ENCODE data around the gene GNGT2. TPM values are rescaled to one million over a fixed set of nuclear protein-coding genes. Genes with fewer than 3 reads are reported as not detected.

The GNGT2 gene
- total RNA-seq, 1 experiment from 2014 or later, result 0.40 TPM

- Histone ChIP-seq H3K9ac (ENCODE audit: low read length) (no peak overlapping the region), H3K4me3 (ENCODE audit: low read length) (no peak overlapping the region), H3K36me3 (ENCODE audit: low read depth, low read length) (no peaks in the 10 kb centered on the region), H3K9me3 (ENCODE audit: low read length) (no peaks in the 10 kb centered on the region), H3F3A (ENCODE audit: low read length, unreplicated experiment) (no peaks in the 10 kb centered on the region), H3K4me2 (ENCODE audit: low read length) (no peak overlapping the region), H3K9me2 (replicated peaks; ENCODE audit: low read length) (no peaks in the 10 kb centered on the region), H3K27me3 (ENCODE audit: low read length) (no peaks in the 10 kb centered on the region), H4K20me1 (ENCODE audit: low read length) (no peaks in the 10 kb centered on the region), H2AFZ (ENCODE audit: low read length) (no peak overlapping the region), H3K27ac (ENCODE audit: low read length) (no peak overlapping the region), H3K79me2 (ENCODE audit: low read length) (no peaks in the 10 kb centered on the region), H3K4me1 (ENCODE audit: insufficient read depth, low read length) (no peaks in the 10 kb centered on the region)
- no TSS peak for BruUV-seq (replicated peaks)
- ChIA-PET CTCF (no interaction called here), POLR2A (ENCODE audit: unreplicated experiment) (no interaction called here)
- DNase-seq (peak; percentile 1), ATAC-seq (no peak)
- intact Hi-C loops (cut with micrococcal nuclease), result no loop called here
- TF ChIP-seq EZH2phosphoT487 (IDR thresholded peaks at IDR 0.05; ENCODE audit: borderline replicate concordance, low read length), result no peak
- no peak for TF ChIP-seq CTCF (conservative IDR thresholded peaks at IDR 0.05; ENCODE audit: low read depth, low read length)
- no peak for TF ChIP-seq EZH2 (IDR thresholded peaks at IDR 0.05; ENCODE audit: low read length, unreplicated experiment)
Measured at GRCh38 chr17:49239963-49240362, 29.6 kb upstream of the GNGT2 start.

DNA sequence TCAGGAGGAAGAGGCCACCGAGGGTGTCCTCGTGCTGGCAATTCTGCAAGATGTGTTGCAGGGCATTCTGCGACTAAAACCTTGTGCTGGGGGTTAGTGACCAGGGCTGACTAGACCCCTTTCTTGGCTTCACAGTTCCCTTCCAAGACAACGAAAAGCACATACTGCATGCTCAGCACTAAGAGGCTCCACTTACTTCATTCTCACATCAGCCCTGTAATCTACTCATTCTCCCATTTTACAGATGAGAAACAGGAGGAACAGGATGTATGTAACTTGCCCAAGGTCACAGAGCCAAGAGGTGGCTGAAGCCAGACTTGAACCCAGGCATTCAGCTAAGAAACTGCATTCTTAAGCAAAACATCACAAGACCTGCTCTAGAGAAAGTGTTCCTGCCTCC, 25.5 kb upstream of the GNGT2 start:
- ChIA-PET POLR2A (ENCODE audit: unreplicated experiment) (no interaction called here), CTCF (interaction anchor here (0.6 kb wide), 1 partner anchor 106 kb away, joined by 6 read pairs; no protein-coding TSS in a partner anchor)
- Histone ChIP-seq H3F3A (ENCODE audit: low read length, unreplicated experiment) (no peaks in the 10 kb centered on the region), H2AFZ (ENCODE audit: low read length) (no peak overlapping the region), H3K4me1 (ENCODE audit: insufficient read depth, low read length) (peaks cover 5% of the 10 kb centered on the region; the same call in 1 of the 2 replicates), H3K4me2 (ENCODE audit: low read length) (no peak overlapping the region), H4K20me1 (ENCODE audit: low read length) (no peaks in the 10 kb centered on the region), H3K36me3 (ENCODE audit: low read depth, low read length) (no peaks in the 10 kb centered on the region), H3K9me2 (replicated peaks; ENCODE audit: low read length) (no peaks in the 10 kb centered on the region), H3K4me3 (ENCODE audit: low read length) (no peak overlapping the region), H3K79me2 (ENCODE audit: low read length) (no peaks in the 10 kb centered on the region), H3K9ac (ENCODE audit: low read length) (no peak overlapping the region), H3K27ac (ENCODE audit: low read length) (no peak overlapping the region), H3K9me3 (ENCODE audit: low read length) (no peaks in the 10 kb centered on the region), H3K27me3 (ENCODE audit: low read length) (no peaks in the 10 kb centered on the region)
- intact Hi-C loops (cut with micrococcal nuclease), result no loop called here
- ATAC-seq (no peak), DNase-seq (no peak)
- BruUV-seq (replicated peaks), result no TSS peak
- no peak for TF ChIP-seq EZH2phosphoT487 (IDR thresholded peaks at IDR 0.05; ENCODE audit: borderline replicate concordance, low read length)
- TF ChIP-seq EZH2 (IDR thresholded peaks at IDR 0.05; ENCODE audit: low read length, unreplicated experiment), result no peak
- TF ChIP-seq CTCF (conservative IDR thresholded peaks at IDR 0.05; ENCODE audit: low read depth, low read length), result no peak

DNA sequence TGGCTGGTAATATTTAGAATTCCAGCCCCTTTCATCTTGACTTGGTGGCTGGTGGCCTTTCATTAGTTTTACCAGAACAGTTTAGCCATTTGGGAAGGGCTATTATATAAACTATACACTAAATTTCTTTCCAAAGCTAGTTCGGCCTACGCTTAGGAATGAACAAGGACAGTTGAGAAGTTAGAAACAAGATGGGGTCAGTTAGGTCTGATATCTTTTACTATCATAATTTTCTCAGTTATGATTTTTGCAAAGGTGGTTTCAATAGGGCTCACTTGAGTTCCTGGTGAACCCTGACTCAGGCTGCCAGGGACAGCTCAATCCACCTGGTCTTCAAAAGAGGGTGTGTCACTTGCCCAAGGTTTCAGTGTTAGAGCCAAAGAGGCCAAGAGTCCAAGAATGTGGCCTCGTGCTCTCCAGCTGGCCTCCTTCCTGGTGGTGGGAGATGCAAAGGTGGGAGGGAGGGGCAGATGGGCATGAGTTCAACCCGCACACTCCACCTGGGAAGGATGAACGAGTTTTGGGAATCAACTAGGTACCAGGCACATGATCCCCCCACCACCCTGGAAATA, 24.2 kb upstream of the GNGT2 start:
- intact Hi-C loops (cut with micrococcal nuclease), result no loop called here
- Histone ChIP-seq H3K4me2 (ENCODE audit: low read length) (no peak overlapping the region), H3K27ac (ENCODE audit: low read length) (no peak overlapping the region), H3K79me2 (ENCODE audit: low read length) (no peaks in the 10 kb centered on the region), H3K27me3 (ENCODE audit: low read length) (no peaks in the 10 kb centered on the region), H3K4me1 (ENCODE audit: insufficient read depth, low read length) (peaks cover 9% of the 10 kb centered on the region; the same call in 1 of the 2 replicates), H3K36me3 (ENCODE audit: low read depth, low read length) (no peaks in the 10 kb centered on the region), H2AFZ (ENCODE audit: low read length) (no peak overlapping the region), H3K9me2 (replicated peaks; ENCODE audit: low read length) (no peaks in the 10 kb centered on the region), H3F3A (ENCODE audit: low read length, unreplicated experiment) (no peaks in the 10 kb centered on the region), H4K20me1 (ENCODE audit: low read length) (no peaks in the 10 kb centered on the region), H3K9me3 (ENCODE audit: low read length) (no peaks in the 10 kb centered on the region), H3K9ac (ENCODE audit: low read length) (no peak overlapping the region), H3K4me3 (ENCODE audit: low read length) (no peak overlapping the region)
- POLR2A ChIA-PET (ENCODE audit: unreplicated experiment), result no interaction called here
- BruUV-seq (replicated peaks), result no TSS peak
- CTCF ChIA-PET, result interaction anchor here (0.7 kb wide), 1 partner anchor 280 kb away, joined by 3 read pairs; no protein-coding TSS in a partner anchor
- DNase-seq, result no peak
- ATAC-seq, result no peak
- TF ChIP-seq CTCF (conservative IDR thresholded peaks at IDR 0.05; ENCODE audit: low read depth, low read length) (no peak), EZH2phosphoT487 (IDR thresholded peaks at IDR 0.05; ENCODE audit: borderline replicate concordance, low read length) (no peak), EZH2 (IDR thresholded peaks at IDR 0.05; ENCODE audit: low read length, unreplicated experiment) (no peak)

Data from PC-3 (cell line).